ENCODE results near the gene SMIM14.
"Not testable (repeated sequence)": the region's sequence is repeated elsewhere in the genome, so short reads cannot be mapped to it uniquely, and the experiment has no call there.

The SMIM14 gene

GRCh38 chr4:39642885-39643552, 4.4 kb upstream of the SMIM14 start:
- DNase-seq = no peak

DNA sequence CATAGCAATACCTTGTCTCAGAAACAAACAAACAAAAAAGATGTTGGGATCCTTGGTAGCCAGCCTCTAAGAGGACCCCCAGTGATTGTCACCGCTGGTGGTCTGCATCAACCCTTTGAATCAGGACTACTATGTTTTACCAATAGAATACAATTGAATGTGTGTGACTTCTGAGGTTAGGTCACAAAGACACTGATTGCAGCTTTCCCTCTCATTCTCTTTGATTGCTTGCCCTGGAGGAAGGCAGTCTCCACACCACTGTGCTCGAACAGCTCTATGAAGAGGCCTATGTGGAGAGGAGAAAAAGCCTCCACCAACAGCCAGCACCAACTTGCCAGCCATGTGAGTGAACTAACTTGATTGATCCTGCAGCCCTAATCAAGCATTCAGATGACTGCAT, 2.8 kb upstream of the SMIM14 start:
- DNase-seq = no peak

DNA sequence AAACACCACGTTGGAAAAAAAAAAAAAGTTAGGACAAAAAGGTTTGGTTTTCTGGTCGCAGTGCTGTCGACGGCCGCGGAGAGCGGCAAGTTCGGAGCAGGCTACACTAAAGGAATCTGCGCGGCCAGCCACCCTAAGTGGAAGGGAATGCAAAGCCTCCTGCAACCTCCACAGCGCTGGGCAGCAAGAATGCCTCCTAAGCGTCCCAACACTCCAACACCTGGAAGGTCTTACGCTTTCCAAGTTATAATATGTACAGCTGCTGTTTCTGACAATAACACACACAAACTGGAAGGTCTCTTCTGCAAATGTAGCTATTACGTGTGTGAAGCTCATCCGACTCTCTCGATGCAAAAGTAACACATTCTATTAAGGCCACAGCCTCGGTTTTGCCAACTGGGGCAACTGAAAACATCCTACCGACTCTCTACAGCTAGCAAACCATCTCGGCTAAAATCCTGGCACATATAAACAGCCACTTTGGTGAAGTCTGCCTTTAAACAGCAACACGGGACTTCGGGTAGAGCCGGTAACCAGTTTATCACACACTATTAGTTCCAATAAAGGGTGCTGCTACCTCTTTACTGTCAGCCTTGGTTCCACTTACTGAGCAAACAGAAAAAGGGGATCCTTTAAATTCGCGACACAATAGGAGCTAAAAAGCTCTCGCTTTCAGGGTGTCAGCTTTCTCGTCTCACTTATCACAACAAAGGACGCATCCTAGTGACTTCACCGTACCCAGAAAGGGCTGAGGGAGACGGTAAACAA, 895 bp downstream of the SMIM14 start:
- DNase-seq = peak; percentile 13

DNA sequence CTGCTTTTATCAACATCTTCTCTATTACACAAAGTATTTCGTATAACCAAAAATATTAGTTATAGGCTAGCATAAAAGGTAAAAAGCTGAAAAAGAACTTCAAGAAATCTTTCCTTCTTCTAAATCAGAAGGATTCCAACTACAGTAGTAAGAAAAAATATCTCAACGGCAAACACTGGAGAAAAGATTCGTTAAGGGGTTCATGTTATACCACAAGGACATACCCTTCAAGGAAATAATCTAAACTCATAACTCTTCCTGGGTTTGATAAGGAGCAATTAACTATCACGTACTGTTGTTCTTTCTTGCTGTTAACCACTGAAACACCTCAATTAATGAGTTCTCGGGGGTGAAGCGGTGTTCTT, 1.5 kb downstream of the SMIM14 start:
- DNase-seq = no peak

DNA sequence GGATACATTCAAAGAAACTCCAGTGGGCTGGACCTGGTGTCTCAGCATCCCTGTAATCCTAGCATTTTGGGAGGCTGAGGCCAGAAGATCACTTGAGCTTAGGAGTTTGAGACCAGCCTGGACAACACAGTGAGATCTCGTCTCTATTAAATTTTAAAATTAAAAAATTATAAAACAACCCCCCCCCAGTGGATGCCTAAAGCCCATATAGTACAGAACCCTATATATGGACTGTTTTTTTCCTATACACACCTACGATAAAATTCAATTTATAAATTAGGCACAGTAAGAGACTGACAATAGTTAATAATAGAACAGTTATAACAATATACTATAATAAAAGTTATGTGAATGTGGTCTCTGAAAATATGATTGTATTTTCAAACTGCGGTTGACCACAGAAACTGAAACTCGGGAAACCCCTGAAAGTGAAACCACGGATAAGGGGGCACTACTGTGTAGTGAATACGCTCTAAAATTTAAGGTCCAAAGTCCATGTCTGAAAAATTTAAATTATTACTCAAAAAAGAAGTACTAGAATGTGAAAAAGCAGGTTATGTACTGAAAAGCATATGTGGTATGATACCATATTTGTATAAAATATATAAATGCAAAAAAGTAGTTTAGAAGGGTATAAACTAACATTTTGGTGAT, 2.0 kb downstream of the SMIM14 start:
- no peak for DNase-seq

DNA sequence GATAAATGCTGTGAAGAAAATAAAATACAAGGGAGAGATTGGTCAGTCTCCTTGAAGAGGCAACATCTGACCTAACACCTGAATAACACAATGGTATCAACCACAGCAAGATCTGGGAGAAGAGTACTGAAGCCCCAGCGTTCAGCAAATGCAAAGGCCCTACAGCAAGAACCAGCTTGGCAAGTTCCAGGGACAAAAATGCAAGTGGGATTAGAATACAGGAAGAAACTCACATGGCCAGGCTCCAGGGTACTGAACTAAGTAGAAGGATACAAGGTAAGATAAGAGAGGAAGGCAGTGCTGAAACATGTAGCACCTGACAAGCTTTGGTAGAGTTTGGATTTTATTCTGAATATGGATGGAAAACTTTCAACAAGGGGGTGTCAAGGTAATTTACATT, 3.6 kb downstream of the SMIM14 start:
- no peak for DNase-seq

DNA sequence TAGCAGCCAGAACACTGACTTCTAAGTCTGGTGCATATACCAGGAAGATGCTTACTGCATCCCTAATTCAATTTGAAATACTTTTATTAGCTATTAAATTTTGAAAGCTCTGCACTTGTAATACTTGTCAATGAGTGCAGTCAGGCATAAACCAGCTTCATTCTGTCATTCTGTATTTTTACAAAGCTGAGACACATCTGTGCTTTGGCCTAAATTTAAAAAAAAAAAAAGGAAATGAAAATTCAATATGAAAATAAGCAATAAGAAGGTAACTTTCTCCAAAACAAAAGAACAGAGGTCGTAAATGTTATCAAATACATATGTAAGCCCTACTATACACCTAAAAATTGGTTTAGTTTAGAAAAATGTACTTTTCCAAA, 7.0 kb downstream of the SMIM14 start:
- no peak for DNase-seq

GRCh38 chr4:39627413-39627812, 11.3 kb downstream of the SMIM14 start:
- DNase-seq = no peak

- no peak for DNase-seq
These were observed 11.8 kb downstream of the SMIM14 start for GRCh38 chr4:39626913-39627312.

GRCh38 chr4:39626261-39626660, 12.4 kb downstream of the SMIM14 start:
- DNase-seq = no peak

DNA sequence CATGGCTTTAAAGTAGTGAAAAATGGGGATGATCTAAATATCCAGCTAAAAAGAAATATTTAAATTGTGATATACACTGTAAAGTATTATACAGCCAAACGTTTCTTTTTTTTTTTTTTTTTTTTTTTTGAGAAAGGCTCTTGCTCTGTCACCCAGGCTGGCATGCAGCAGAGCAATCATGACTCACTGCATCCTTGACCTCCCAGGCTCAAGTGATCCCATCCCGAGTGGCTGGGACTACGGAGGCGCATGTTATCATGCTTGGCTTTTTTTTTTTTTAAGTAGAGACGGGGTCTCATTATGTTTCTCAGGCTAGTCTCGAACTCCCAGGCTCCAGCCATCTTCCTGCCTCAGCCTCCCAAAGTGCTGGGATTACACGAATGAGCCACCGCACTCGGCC, 17.1 kb downstream of the SMIM14 start:
- no peak for DNase-seq

DNA sequence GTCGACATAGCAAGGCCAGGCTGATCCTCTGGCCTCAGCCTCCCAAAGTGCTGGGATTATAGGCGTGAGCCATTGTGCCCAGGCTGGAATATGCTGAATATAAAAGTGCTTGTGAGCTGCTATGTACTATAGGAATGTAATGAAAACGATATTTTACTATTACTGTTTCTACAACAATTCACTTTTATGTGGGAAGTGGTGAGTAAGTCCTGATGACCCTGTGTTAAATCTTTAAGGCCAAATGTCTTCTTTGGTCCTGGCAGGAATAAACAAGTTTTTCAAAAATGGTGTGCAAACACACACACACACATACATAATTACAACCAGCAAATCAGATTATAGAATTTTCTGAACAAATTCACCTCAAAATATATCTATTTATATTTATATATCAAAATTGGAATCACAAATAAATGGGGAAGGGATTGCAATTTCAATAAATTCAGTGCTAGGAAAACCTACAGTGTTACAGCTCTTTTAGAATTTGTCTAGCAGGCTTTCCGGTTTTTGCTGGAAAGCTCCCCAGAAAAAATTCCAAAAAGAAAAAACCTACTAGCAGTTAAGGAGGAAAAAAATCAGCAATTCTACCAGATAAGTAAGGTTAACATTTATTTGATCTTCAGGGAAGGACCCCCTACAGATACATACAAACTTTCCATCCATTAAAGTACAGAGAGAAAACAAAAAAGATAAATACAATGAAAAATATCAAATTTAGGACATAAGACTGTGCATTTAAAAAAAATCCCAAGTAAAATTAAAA, 17.9 kb downstream of the SMIM14 start:
- no peak for DNase-seq

- DNase-seq = no peak
These were observed 21.1 kb downstream of the SMIM14 start for GRCh38 chr4:39617534-39617933.

DNA sequence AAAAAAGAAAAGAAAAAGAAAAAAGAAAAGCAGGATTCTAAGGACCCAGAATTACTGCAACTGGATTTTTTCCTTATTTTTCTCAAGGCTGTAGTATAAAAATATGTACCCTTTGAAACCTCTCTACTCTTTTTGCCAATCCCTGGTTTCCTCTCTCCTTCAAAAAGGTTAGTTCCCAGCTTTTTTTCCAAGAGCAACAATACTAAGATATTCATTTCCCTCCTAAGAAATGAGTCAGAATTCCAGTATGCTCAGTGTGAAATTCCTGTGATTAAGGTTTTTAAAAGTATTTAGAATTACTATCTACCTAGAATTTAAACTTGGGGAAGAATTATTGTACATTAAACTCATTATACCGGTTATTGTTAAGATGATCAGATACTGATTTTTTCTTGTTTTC, 22.0 kb downstream of the SMIM14 start:
- no peak for DNase-seq

DNA sequence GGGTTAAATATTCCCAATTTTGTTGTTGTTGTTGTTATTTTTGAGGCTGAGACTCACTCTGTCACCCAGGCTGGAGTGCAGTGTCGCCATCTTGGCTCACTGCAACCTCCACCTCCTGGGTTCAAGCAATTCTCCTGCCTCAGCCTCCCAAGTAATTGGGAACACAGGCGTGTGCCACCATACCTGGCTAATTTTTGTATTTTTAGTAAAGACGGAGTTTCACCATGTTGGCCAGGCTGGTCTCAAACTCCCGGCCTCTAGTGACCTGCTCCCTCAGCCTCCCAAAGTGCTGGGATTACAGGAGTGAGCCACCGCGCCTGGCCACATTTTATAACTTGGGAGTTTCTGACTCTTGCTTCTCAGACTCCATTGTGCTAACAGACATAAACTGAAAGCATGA, 22.6 kb downstream of the SMIM14 start:
- DNase-seq = not testable (repeated sequence)

DNA sequence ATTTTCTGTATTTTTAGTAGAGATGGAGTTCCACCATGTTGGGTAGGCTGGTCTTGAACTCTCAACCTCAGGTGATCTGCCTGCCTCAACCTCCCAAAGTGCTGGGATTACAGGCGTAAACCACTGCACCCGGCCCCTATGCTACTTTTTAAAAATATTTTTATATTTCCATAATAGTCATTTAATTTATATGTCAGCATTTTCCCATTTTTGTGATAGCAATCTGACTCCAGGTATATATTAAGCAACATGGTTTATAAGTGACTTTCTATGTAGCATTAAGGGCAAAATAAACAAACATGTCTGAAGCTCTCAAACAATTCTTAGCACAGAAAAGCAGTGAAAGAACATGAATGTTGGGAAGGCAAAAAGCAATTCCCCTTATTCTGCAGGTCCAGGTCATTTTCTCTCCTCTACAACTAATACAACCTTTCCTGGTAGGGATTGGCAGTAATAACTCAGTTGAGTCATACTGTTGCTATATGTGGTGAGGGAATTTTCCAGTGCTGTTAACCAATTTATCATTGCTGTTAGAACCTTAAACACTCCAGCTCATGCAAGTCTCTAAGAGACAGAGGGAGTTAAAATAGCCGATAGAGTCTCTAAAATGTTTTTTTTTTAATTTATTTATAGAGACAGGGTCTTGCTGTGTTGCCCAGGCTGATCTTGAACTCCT, 24.0 kb downstream of the SMIM14 start:
- DNase-seq = no peak

DNA sequence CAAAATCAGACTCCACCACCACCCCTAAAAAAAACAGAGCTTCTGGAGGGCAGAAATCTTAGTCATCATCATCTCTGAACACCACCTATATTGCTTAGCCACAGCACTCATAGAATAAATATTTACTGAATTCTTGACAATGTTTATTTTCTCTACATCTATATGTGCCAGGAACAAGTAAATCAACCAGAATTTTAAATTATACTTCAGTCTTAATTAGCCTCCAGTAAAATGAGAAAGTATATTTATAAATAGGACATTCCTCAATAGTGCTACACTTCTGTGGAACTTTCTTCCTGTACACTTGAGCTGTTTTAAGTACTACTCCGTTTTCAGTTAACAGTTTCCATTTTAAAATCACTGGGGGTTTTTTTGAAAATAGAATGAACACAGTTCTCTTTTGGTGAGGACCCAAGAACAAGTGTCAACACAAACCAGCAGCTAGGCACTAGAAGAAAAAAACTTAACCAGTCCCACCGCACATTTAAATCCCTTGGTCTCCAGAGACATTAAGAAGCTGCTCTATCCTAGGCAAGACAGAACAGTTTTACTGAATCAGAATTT, 25.5 kb downstream of the SMIM14 start:
- no peak for DNase-seq

DNA sequence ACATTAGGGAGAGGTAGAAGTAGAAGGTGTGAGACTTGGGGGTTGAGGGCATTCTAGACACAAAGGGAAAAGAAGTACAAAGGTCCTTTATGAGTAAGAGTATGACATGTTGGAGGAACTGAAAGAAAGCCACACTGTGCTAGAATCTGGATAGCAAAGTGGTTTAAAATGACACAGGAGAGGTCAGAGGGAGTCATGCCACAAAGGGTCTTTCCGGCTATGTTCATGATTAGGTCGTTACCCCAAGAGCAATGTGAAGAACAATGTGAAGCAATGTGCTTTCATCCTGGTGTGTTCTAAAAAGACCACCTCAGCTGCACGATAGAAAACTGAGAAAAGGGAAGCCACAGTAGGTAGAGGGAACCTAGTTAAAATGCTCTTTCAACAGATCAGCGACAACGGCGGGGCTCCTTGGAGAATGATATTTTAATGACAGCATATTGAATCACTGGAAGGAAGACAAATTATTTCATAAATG, 29.2 kb downstream of the SMIM14 start:
- DNase-seq = no peak

- no peak for DNase-seq
These were observed 30.2 kb downstream of the SMIM14 start for GRCh38 chr4:39608451-39608850.

- DNase-seq = no peak
These were observed 31.9 kb downstream of the SMIM14 start for GRCh38 chr4:39606747-39607146.

DNA sequence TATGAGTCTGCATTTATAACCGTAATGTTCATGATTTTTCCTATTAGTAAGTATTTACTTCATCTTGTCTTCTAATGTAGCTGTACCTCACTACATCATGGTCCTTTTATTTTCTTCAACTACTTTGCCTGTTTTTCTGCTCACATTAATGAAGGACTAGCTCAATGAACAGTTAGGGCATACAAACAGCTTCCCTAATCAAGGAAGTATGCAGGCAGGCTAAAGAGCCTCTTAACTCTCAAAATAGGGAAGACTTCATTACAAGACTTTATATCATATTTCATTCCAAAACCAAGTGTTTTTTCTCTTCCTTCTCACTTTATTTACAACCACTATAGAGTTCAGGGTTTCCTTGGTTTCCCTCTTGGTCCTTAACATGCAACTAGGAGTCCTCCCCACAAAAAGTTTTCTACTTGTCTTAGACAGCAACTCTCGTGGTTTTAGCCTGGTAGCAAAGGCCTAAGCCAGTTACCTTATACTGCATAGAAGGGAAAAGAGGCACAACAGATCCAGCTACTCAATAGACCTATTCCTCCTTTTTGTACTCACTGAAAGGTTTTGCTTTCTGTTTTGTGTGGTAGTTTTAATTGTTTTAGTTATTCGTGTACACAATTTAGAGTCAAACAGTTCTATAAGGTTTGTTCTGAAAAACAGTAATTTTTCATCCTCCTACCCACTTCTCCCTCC, 40.8 kb downstream of the SMIM14 start:
- no peak for DNase-seq

GRCh38 chr4:39596971-39597370, 41.7 kb downstream of the SMIM14 start:
- DNase-seq = no peak

Measured in NCI-H748 treated with DMSO at 0.1 percent for 48 hours (cell line).